Amygdala (tissue), 56 donors: ENCODE results near the gene HAUS5.

Source experiments
- DNase-seq, 56 donors: peaks; one replicate each; lab custom pipeline; 2025; lab: John Stamatoyannopoulos, UW

HAUS5 gene

DNA sequence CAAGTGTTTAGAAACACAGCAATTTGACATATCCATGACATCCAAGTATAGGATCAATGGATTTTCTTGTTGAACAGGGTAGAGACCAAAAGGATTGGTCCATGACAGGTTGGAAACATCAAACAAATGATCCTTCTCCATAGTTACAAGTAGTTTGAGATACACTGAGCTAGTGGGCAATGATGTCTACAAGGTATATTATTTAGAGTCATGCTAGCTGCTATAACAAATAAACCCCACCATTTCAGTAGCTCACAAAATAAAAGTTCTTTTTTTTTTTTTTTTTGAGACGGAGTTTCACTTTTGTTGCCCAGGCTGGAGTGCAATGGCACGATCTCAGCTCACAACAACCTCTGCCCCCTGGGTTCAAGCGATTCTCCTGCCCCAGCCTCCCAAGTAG, 4.9 kb upstream of the HAUS5 start:
- DNase-seq = no peak

DNA sequence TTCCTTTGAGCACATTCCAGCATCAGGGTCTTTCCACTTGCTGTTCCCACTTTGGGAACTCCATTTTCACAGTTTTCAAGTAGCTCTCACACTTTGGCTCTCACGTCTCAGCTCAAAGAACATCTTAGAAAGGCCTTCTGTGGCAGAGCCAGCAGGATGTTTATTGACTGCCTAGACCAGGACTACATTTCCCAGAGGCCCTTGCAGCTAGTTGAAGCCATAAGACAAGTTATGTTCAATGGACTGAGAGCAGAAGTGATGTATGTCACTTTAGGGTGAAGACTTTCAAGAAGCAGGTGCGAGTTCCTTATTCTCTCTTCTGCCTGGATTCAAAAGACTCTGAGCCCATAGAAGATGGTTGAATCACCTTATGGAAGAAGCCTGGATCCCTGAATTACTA, 4.3 kb upstream of the HAUS5 start:
- no peak for DNase-seq

DNA sequence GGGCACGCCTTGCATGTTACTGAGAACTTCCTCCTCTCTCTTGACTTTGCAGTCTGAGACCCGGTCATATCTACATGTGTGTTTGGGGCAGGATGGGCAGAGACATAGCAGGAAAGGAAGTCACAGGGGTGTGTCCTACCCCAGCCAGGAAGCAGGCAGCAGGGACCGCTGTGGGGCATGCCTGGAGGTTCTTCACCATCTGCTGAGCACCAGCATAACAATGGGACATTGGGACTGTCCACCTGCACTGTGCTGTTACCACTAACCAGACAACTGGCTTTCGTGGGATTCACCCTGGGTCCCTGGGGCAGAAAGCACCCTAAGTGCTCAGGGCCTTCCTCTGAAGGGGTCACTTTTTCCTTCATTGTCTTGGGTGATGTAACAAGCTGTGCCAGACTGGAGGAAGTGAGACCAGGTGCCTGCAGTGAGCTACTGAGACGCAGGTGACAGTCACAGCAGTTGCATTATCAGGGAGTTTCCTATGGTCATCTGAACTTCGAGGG, 2.6 kb upstream of the HAUS5 start:
- no peak for DNase-seq

DNA sequence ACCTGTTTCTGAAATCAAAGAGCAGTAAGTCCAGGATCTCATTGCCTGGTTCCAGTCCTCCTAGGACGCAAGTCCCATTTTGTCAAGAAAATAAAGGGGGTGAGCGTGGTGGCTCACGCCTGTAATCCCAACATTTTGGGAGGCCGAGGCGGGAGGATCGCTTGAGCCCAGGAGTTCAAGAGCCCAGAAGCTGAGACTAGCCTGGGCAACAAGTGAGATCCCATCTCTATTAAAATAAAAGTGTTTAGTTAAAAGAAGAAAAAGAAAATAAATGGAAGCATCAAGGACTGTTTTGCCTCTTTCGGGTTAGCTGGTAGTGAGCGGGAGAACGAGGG, 344 bp upstream of the HAUS5 start:
- no peak for DNase-seq

DNA sequence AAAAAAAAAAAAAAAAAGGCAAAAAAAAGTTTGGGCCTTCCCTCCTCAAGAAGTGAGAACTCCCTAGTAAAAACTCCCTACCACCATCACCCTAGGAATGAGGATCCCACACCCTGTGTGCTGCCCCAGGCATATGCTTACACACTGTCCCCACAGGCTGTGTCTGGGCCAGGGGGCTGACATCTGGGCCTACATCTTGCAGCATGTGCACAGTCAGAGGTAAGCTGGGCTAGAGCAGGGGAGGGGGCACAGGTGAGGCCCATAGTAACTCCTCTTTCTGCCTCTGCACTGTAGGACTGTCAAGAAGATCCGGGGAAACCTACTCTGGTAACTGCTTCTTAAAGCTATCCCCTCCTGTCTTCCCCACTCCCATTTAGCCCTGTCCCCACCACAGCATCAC, 1.0 kb downstream of the HAUS5 start:
- no peak for DNase-seq

DNA sequence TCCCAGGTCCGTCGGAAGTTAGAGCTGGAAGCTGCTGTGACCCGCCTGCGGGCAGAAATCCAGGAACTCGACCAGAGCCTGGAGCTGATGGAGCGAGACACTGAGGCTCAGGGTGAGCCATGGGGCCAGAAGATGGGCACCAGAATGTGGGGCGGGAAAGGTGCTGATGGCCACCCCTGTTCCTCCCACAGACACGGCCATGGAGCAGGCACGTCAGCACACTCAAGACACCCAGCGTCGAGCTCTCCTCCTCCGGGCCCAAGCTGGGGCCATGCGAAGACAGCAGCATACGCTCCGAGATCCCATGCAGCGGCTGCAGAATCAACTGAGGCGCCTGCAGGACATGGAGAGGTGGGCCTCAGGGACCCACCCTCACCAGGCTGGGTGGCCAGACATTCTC, 2.5 kb downstream of the HAUS5 start:
- no peak for DNase-seq

DNA sequence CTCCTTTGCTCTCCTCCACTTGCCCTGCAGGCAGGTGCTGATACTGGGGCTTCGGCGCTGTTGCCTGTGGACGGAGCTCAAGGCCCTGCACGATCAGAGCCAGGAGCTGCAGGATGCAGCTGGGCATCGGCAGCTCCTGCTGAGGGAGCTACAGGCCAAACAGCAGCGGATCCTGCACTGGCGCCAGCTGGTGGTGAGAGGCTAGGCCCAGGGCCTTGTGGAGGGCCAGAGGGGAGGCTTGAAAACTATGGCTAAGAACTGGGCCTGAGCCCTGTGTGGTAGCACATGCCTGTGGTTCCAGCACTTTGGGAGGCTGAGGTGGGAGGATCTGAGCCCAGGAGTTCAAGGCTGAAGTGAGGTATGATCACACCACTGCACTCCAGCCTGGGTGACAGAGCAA, 6.3 kb downstream of the HAUS5 start:
- DNase-seq = no peak

DNA sequence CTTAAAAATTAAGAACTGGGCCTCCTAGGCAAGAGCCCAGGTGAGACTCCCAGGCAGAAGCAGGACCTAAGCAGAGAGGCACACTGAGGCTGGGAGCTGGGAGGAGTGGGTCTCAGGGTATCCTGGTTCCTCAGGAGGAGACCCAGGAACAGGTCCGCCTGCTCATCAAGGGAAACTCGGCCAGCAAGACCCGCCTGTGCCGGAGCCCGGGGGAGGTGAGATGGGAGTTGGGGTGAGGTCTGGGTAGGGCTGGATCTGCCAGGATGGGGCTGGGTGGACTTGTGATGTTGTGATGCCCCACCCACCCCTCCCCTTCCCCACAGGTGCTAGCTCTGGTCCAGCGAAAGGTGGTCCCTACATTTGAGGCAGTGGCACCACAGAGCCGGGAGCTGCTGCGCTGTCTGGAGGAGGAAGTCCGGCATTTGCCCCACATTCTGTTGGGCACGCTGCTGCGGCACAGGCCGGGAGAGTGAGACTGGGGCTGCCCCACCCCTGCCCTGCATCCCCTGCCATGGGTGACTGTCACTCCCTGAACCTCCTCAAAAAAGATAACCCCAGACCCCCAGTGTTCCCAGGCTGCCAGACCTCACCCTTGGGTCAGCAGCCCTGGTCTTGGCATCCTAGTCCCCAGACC, 6.9 kb downstream of the HAUS5 start:
- DNase-seq = no peak

DNA sequence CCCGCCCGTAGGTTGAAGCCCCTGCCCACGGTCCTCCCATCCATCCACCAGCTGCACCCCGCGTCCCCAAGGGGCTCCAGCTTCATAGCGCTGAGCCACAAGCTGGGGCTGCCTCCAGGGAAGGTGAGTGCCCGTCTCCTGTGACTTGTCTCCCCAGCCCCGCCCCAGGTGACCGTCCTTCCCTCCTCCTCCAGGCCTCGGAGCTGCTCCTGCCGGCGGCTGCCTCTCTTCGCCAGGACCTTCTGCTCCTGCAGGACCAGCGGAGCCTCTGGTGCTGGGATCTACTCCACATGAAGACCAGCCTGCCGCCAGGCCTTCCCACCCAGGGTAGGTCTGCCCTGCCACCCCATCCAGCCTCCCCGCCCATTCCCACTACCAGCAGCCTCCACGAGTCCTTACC, 7.5 kb downstream of the HAUS5 start:
- DNase-seq = no peak

DNA sequence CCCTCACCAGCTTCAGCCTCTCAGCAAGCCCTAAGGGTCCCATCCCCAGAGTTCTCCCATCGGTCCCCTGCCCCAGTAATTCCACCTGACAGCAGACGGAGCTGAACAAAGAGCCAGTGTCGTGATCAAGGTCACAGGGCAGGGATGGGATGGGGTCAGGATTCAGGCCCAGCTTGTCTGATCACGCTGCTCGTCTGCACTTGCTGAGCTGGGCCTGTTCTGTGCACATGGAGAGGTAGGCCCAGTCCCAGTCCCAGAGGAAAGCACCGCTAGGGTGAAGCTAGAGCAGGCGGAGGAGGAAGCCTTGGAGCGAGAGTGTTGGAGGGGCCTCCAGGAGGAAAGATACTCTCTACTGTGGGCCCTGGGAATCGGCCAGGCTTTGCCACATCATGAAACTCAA, 9.2 kb downstream of the HAUS5 start:
- no peak for DNase-seq

DNA sequence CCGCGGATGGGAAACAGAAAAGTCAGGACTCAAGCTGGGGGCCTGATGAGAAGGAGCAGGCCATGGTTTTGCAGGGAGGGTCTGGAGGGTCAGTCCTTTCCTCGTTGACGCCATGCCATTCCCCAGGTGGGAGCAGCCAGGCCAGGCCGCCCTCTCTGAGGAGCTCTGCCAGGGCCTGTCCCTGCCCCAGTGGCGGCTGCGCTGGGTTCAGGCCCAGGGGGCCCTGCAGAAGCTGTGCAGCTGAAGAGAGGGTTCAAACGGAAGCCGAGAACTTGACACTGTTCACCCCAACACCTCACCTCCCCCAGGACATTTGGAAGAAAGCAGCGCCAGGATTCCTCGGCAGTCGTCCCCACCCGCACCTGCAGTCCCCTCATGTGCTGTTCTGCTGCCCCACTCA, 10.2 kb downstream of the HAUS5 start:
- DNase-seq = no peak

DNA sequence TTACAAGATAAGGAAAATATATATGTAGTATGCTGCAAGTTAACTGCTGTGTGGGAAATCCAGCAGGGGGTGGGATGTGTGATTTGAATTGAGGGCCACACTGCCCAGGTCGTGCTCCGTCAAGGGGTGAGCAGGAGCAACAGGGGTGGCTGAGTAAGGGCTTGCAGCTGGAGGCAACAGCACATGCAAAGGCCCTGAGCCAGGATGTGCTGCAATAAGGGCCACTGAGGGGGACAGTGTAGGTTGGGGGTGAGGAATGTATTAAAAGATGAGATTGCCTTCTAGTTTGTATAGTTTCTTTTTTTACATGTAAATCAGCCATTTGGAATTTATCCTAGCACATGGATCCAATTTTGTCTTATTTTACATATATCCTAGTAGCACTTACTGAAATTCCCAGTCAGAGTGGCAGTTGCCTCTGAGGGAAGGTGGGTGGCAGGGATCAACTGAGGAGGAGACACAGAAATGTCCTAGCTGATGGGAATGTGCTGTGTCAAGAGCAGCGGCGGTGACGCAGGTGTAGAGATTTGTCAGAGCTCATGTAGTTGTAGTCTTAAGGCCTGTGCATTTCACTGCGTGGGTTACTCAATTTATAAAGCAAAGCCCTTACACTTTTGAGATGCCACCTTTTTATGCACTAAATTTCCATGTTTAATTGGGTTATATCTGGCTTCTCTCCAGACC, 10.9 kb downstream of the HAUS5 start:
- DNase-seq = peak in 7 of 56 donors; percentile 2 to 22 (median 10)

DNA sequence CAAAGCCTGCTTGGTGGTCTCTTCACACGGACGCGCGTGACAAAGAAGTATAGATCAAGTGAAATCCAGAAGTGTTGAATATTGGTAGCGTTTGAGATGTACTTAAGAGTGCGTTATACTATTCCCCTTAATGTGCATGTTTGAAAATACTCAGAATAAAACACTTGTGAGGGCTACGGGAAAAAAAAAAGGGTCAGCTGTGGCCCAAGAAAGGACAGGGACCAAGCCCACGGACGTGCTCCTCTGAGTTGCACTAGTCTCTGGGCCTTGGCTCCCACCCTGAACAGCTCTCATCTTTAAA, 15.7 kb downstream of the HAUS5 start:
- DNase-seq = no peak

DNA sequence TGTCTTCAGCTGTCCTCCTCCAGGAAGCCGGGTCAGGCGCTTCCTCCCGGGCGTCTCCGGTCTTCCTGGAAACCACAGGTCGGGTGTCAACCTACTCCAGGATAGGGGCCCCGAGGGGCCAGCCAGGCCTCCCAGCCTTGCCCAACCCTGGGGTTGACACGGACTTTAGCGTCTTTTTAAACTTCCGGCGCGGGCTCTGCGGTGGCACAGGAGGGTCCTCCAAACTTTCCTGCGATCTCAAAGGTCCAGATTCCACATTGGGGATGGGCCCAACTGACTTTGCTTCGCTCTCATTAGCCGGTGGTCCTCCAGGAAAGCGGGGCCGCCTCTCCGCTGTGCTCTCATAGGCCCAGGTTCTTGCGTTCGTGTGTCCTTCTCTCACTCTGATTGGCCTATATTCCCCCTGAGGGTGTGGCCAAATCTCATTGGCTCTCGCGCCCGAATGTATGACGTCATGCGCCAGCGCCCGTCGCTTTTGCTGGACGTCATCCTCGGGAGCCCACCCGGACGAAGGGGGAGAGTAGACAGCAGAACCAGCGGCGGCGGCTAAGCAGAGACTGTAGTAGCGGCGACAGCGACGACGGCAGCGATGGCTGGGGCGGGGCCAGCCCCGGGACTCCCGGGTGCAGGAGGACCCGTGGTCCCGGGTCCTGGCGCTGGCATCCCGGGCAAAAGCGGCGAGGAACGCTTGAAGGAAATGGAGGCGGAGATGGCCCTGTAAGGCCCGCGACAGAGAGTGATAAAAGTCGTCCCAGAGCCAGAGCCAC, 16.2 kb downstream of the HAUS5 start, which contains the start of gene RBM42:
Gene RBM42 (plus strand): TSS at position 472 of the 767 bp plus-strand sequence. CDS start 118 bp downstream, at position 590.
- DNase-seq = peak; percentile 83 to 97 (median 93)

DNA sequence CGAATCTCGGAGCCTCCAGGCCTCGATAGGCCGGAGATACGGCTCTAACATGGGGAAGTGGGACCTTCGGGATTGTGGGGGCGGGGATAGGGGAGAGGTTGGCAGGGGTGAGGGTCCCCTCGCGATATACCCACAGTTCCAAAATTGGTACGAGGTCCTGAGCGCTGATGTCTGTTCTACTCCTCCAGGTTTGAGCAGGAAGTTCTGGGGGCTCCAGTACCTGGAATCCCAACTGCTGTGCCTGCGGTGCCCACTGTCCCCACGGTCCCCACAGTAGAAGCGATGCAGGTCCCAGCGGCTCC, 16.7 kb downstream of the HAUS5 start:
- DNase-seq = peak in 1 of 56 donors; percentile 22

DNA sequence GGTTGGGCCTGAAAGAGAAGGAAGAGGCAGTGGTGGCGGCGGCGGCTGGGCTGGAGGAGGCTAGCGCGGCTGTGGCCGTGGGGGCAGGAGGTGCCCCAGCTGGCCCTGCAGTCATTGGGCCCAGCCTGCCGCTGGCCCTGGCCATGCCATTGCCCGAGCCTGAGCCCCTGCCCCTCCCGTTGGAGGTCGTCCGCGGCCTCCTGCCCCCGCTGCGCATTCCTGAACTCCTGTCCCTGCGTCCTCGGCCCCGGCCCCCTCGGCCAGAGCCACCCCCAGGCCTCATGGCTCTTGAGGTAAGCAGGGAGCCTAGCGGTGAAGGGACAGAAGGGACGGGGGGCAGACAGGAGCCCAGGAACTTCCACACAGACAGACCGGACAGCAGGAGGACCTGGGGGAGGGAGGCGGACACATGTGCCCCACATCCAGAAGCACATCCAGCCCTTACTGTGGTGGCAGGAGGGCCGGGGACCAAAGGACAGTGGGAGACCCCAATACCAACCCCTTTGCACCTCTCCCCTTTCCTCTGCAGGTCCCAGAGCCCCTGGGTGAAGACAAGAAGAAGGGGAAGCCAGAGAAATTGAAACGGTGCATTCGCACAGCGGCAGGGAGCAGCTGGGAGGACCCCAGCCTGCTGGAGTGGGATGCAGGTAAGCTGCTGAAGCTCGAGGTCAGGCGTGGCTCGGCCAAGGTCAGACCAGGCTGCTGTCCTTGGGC, 21.3 kb downstream of the HAUS5 start:
- peak in 1 of 56 donors; percentile 9 for DNase-seq

DNA sequence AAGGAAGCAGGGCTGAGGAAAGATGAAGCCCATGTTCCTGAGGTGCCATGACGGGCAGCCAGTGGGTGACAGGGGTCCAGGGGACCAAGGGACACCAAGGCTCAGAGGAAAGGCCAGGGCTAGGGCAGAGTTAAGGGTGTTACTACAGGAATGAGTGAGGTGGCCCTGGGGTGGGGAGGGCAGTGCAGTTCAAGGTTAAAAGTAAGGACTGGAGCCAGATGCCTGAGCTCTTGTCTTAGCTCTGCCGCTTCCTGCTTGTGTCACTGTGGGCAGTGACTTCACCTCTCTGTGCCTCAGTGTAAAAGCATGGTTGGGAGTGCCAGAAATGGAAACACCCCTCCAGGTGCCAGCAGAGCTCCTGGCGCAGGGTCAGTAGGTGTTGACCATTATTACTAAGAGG, 24.1 kb downstream of the HAUS5 start:
- no peak for DNase-seq

DNA sequence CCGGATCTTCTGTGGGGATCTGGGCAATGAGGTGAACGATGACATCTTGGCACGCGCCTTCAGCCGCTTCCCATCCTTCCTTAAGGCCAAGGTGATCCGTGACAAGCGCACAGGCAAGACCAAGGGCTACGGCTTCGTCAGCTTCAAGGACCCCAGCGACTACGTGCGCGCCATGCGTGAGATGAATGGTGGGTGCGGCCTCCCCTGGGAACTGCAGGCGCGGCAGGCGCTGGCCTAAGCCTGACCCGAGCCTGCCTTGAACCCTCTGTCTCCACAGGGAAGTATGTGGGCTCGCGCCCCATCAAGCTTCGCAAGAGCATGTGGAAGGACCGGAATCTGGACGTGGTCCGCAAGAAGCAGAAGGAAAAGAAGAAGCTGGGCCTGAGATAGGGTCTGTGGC, 24.6 kb downstream of the HAUS5 start:
- DNase-seq = no peak

DNA sequence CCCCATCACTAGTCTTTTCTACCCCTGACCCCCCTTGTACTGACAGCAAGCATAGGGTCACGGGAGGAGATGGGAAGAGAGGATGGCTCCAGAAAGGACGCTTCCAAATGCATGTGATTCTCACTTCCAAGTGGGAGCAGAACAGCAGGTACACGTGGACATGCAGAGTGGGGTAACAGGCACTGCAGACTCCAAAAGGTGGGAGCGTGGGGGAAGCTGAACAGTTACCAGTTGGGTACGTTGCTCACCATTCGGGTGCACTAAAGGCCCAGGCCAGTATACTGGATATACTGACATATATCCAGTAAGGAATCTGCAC, 26.7 kb downstream of the HAUS5 start:
- DNase-seq = peak in 1 of 56 donors; percentile 32

DNA sequence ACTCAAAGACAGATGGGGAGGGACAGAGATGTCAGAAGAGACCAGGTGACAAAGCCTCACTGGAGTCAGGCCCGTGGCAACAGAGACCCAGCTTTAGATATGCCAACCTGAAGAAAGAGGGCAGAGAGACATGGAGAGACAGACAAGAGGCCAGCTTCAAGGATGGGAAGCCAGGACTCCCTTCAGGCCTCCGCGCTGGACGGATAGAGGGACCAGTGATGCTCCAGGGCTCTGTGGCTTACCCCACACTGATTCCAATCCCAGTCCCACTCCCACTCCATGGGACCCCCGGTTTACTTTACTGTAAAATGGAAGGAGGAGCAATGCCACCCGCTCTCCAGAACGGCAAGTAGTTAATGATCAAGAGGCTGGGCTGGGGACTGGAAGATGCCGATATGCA, 27.3 kb downstream of the HAUS5 start:
- DNase-seq = no peak

DNA sequence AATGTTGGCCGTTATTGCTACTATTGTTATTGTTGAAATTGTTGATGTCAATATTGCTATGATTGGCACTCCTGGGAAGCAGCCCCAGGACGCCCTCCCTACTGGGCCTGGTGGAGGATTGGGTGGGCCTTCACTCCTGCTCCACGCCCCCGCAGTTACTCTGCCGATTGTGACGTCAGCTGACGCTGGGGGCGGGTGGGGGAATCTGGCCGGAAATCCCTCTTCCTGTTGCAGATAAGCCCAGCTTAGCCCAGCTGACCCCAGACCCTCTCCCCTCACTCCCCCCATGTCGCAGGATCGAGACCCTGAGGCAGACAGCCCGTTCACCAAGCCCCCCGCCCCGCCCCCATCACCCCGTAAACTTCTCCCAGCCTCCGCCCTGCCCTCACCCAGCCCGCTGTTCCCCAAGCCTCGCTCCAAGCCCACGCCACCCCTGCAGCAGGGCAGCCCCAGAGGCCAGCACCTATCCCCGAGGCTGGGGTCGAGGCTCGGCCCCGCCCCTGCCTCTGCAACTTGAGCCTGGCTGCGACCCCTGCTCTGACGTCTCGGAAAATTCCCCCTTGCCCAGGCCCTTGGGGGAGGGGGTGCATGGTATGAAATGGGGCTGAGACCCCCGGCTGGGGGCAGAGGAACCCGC, 29.1 kb downstream of the HAUS5 start, which contains the start of gene ETV2:
Gene ETV2 (plus strand): TSS at position 231 of the 637 bp plus-strand sequence. CDS start 716 bp downstream, outside the sequence.
- DNase-seq = peak in 2 of 56 donors; percentile 35 to 38
